ENCODE data around the gene SOCS7.

DNA sequence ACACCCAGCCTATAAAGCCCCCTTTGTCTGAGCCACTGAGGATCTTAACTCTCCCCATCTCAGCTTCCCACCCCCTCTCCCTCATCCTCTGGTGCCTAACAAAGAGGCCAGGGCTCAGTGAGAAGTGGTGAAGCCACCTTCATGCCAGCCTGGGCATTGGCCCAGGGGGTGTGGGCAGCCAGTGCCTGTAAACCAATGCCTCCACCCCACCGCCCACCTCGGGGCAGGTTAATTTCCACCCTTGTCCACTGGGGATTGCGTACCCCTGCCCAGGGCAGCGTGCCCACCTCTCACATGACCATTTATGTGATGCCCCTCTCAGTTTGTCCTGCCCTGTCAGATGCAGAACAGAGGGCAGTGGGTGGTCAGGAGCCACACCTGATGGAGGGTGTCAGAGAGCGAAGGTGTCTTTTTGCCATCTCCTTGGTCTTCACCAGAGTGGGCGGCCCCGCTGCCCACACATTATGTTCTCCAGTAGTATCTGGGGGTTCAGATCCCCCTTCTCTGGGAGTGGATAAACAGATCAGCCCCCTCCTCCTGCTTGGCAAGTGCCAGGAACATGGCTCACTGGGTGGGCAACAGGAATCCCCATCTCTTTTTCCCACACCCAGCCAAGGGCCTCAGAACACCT is 66.5 kb downstream of the SOCS7 start:
- TF ChIP-seq CTCF (conservative IDR thresholded peaks at IDR 0.05 in 1 of 2, IDR thresholded peaks at IDR 0.05 in 1 of 2; ENCODE audit: low read depth in 1 of 2, low read length in 2 of 2): no peak
- TF ChIP-seq EZH2 (IDR thresholded peaks at IDR 0.05; ENCODE audit: low read length, missing control alignments): no peak
